Melanocyte of skin (primary cell): ENCODE measurements around the gene TCEAL7. TPM values are rescaled to one million over a fixed set of nuclear protein-coding genes. Genes with fewer than 3 reads are reported as not detected.

Source experiments
- small RNA-seq, 2 donors: library from RNA; depleted of rRNA; stranded (forward); fragments of <200 nt; gene quantifications; one replicate each; pipeline ENCODE3, GENCODE V24; 2012
- total RNA-seq, 2 donors: library from RNA; depleted of rRNA; stranded (reverse); fragments of >200 nt; gene quantifications; 2 replicates each; pipeline ENCODE4 v1.2.3, GENCODE V29; 2012

Gene TCEAL7, protein sequence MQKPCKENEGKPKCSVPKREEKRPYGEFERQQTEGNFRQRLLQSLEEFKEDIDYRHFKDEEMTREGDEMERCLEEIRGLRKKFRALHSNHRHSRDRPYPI
- total RNA-seq = 10 to 100 TPM; 11.7 to 16.3 TPM

GRCh38 chrX:103329991-103330390, at the start of gene TCEAL7:
Gene TCEAL7, plus strand, starts transcription at chrX:103330239. Its CDS starts 1,165 bp downstream, at chrX:103331404.

GRCh38 chrX:103310555-103311398, 19.3 kb upstream of the TCEAL7 start, which contains the start of gene BEX2:
Gene BEX2, minus strand, starts transcription at chrX:103310990. Its CDS starts 1,014 bp downstream, at chrX:103309976.

DNA sequence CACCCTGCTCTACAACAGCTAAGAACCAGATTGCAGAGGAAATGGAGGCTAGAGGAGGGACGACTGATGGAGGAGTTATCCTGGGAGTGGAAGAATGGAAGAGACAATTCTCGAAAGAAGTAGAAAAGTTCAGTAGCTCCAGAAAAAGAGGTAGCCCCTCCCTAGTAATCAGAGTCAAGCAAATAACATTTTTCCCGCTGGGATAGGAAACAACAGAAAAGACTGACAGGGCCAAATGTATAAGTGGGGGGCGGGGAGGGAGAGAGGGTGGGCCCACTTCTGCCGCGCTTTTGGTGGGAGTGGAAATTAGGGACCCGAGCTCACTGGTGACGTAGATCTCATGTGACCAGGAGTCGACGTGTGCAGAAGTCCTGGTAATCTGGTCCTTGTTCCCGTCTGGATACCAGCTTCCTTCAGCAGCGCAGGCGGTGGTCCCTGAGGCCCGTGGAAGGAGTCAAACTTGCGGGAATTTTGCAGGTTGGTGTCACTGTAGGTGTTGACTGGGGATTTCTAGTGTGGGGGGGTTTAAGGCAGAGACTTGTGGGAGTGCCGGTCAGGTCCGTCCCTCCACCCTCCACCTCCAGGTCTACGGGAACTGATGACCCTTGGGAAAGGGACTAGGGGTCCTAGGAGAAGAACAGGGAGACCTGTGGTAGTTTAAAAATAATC, 26.2 kb downstream of the TCEAL7 start, which contains the start of gene TCEAL9:
Gene TCEAL9, plus strand, starts transcription at position 377 of the 669 bp plus-strand sequence. CDS start 1,179 bp downstream, outside the sequence.

GRCh38 chrX:103376118-103376978, 46.3 kb downstream of the TCEAL7 start, which contains the start of gene BEX3:
Gene BEX3, plus strand, starts transcription at chrX:103376538. Its CDS starts 984 bp downstream, at chrX:103377522.

Small RNA genes within 50 kb of the gene (small RNA-seq; reads per million reads assigned to genes)
- gene Z92846.1 = 0 reads per million in 2 donors

Other genes starting within 250 kb of the TCEAL7 start
- gene NXF3, start 237.1 kb upstream of the TCEAL7 start, total RNA-seq = under 1 TPM in 1 of 2 donors, not detected in 1; under 0.01 TPM
- 10 to 100 TPM; 18.2 to 28.3 TPM for gene BEX4, start 115.1 kb upstream of the TCEAL7 start, total RNA-seq
- gene TCEAL8, start 75.1 kb upstream of the TCEAL7 start, total RNA-seq = 100 to 1,000 TPM in 1 of 2 donors, 10 to 100 TPM in 1; 93.6 to 121 TPM
- gene TCEAL5, start 53.5 kb upstream of the TCEAL7 start, total RNA-seq = not detected
- gene BEX2, start 19.2 kb upstream of the TCEAL7 start, total RNA-seq = 1 to 10 TPM; 2.1 to 5.3 TPM
- 10 to 100 TPM; 43.0 to 55.9 TPM for gene TCEAL9, start 26.3 kb downstream of the TCEAL7 start, total RNA-seq
- 100 to 1,000 TPM; 147 to 185 TPM for gene BEX3, start 46.3 kb downstream of the TCEAL7 start, total RNA-seq
- under 1 TPM; under 0.01 TPM for gene RAB40A, start 189.2 kb downstream of the TCEAL7 start, total RNA-seq